Endometrium (tissue), 2 donors: Measurements from ENCODE around the gene NUDT8.
"Not testable (repeated sequence)": the region's sequence is repeated elsewhere in the genome, so short reads cannot be mapped to it uniquely, and the experiment has no call there.

Experiments used
- FAIRE-seq: peaks from 2 replicates; lab custom pipeline; 2012; peaks lifted over from hg19 to GRCh38; lab: Jason Lieb, UNC
- donor health status: control.
- donor health status: control.

Gene NUDT8

DNA sequence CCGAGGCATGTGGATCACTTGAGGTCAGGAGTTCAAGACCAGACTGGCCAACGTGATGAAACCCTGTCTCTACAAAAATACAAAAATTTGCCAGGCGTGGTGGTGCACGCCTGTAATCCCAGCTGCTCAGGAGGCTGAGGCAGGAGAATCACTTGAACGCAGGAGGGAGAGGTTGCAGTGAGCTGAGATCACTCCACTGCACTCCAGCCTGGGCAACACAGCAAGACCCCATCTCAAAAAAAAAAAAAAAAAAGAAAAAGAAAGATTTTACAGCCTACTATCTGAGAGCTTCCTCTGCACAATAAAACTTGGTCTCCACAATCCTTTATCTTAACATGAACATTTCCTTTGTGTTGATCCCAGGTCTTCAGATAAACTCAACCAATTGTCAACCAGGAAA lies 31.0 kb upstream of the NUDT8 start:
- FAIRE-seq = not testable (repeated sequence)

DNA sequence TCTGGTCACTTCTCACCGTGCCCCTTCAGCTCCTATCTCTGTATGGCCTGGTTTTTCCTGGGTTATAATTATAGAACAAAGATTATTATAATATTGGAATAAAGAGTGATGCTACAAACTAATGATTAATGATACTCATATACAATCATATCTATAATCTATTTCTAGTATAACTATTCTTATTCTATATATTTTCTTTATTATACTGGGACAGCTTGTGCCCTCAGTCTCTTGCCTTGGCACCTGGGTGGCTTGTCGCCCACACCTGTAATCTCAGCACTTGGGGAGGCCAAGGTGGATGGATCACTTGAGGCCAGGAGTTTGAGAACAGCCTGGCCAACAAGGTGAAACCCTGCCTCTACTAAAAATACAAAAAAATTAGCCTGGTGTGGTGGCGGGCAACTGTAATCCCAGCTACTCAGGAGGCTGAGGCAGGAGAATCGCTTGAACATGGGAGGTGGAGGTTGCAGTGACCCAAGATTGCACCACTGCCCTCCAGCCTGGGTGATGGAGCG lies 30.0 kb upstream of the NUDT8 start:
- not testable (repeated sequence) for FAIRE-seq

DNA sequence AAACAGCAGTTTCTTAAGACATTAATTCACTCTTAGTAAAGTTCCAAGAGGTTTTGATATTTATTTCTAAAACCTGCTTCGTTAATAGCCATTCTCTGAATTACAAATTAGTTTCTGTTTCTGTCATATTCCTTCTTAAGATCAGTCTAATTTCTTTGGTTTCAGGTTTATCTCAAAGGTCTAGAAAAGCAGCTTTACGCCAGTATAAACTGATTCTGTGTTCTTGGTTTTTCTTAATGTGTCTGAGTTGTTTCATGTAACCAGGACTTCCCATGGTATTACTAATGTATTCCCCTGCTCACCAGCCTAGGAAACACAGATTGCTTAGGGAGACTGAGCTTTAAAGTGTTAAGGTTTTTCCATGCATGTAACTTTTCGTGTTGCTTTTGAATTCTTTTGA lies 27.6 kb upstream of the NUDT8 start:
- no peak for FAIRE-seq

DNA sequence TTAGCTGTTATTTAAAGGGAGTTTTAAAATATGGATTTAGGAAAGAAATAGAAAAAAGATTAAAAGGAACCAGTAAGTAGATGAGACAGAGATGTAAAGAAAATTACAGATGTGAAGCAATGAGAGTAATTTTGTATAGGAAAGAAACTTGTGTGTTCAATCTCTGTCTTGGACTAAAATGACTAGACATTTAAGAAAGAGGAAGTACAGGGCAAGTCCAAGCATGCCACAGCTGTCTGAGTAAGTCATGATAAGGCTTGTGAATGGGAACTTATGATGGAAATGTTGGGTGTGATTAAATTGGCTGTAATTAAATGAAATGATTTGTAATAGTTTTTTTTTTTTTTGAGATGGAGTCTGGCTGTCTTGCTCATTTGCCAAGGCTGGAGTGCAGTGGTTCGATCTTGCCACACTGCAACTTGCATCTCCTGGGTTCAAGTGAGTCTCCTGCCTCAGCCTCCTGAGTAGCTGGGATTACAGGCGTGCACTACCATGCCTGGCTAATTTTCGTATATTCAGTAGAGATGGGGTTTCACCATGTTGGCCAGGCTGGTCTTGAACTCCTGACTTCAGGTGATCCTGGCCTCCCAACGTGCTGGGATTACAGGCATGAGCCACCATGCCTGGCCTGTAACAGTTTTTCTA lies 26.7 kb upstream of the NUDT8 start:
- FAIRE-seq = no peak

DNA sequence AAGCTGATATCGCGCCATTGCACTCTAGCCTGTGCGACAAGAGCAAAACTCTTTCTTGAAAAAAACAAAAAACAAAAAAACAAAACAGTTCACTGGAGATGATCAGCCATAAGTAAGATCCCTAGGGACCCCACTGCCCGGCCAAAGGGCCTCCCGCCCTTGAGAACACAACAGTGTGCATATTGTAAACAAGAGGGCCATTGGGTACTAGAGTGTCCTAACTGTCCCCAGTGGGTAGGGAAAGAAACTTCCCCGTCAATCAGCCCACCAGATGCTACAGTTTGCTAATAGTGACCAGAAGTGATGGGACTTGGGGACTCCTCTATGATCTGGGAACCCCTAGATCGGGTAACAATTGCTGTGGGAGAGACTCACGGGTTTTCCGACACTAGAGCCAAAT lies 24.5 kb upstream of the NUDT8 start:
- FAIRE-seq = no peak

DNA sequence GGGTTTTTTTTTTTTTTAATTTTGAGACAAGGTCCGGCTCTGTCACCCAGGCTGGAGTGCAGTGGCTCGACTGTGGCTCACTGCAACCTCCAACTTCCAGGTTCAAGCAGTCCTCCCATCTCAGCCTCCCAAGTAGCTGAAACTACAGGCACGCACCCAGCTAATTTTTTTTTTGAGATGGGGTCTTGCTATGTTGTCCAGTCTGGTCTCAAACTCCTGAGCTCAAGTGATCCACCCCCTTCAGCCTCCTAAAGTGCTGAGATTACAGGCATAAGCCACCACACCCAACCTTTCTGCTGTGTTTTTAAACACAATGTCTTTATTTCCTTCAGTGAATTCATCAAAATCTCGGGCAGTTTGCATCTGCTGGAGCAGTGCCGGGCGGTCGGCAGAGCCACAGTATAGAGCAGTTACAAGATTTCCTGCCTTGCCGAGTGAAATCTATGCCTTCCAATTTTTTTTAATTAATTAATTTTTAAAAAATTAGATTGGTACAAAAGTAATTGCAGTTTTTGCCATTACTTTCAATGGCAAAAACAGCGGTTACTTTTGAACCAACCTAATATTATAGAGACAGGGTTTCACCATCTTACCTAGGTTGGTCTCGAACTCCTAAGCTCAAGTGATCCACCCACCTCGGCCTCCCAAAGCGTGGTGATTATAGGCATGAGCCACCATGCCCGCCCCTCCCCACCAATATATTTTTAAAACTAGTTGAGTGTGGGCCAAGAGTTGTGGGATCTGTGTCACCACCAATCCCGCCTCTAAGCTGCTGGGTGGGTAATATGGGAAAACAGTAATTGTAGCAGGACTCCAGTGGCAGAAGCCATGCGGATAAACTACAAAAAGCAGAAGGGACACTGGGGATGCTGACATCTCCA lies 23.5 kb upstream of the NUDT8 start:
- FAIRE-seq = no peak

DNA sequence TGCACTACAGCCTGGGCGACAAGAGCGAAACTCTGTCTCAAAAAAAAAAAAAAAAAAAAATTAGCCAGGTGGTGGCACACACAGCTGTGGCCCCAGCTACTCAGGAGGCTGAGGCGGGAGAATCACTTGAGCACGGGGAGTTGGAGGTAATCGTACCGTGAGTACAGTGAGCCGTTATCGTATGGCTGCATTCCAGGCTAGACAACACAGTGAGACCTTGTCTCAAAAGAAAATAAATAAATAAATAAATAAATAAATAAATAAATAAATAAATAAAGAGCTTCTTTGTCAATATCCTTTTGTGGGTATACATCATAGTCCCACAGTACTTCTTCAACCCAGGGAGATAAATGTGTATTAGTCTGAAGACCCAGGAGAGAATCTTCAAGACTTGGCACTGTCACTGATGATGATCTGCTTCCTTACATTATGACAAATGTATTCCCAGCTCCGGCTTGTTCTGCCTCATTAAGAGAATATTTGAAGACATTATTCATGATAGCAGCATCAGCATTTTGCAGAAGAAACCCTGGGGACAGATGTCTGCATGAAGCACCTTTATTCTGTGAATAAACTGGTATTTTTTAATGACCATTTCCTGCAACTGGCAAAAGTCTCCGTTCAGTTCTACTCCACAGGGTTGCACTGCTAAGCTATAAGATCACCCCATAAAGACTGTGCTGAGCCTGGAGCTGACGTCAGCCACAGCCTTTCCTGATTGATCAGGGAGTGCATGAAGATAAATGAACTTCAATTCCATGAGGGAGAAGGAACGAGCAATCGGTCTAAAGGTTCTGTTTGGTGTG lies 22.4 kb upstream of the NUDT8 start:
- FAIRE-seq = no peak

DNA sequence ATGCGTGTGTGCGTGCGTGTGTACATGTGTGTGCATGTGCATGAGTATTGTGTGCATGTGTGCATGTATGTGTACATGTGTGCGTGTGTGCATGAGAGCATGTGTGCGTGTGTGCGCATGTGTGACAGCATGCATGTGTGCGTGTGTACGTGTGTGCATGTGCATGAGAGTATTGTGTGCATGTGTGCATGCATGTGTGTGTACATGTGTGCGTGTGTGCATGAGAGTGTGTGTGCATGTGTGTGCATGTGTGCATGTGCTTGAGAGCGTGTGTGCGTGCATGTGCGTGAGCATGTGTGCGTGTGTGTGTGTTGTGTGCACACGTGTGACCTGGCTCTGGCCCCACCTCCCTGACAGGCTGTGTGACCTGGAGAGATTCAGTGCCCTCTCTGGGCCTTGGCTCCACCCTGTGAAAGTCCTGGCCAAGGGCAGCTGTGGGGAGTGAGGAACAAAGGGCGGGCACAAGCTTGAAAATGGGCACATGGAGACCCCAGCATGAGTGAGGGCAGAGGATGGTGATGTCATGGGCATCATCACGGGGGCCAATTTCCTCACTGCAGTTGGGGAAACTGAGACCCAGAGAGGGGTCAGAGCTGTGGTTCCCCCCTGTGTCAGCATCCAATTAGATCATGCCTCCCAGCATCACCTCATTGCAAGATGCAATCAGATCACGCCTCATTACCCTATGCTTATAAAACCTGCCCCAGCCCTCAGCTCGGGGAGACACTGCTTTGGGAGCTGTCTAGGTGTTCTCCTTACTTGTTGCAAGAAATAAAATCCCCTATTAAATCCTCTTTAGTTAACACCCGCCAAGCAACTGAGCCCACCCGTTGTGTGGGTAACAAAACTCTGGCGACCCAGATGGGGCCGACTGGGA lies 20.1 kb upstream of the NUDT8 start:
- FAIRE-seq = no peak

DNA sequence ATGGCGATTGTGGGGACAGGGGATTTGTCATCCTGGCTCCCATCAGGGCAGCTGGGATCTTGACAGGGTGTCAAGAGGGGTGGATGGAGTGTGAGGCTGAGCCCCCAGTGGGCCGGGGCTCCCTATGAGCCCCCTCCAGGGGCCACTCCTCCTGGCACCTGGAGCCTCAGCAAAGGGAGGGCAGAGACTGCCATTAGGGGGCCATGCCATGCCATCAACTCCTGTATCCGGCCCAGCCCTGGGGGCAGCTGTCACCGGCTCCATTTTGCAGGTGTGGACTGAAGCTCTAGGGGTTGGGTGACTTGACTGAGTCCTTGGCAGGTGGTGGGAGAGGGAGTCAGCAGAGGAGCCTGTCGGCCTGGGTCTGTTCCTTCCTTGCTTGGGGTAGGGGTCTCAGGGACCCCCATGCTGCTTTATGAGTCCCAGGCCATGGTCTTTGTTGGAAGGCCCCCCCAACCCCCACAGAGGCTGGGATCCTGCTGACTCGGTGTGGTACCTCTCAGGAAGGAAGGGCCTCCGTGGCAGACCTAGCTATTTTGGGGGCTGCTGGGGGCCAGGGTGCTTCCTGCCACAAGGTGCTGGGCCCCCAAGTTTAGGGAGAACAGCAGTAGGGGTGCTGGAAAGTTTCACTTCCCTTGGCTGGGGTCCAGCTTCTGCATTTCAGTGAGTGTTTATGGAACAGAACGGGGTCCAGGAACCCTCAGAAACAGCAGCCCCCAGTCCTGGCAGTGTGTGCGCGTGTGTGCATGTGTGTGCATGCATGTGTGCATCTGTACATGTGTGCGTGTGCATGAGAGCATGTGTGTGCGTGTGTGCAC lies 19.3 kb upstream of the NUDT8 start:
- no peak for FAIRE-seq

DNA sequence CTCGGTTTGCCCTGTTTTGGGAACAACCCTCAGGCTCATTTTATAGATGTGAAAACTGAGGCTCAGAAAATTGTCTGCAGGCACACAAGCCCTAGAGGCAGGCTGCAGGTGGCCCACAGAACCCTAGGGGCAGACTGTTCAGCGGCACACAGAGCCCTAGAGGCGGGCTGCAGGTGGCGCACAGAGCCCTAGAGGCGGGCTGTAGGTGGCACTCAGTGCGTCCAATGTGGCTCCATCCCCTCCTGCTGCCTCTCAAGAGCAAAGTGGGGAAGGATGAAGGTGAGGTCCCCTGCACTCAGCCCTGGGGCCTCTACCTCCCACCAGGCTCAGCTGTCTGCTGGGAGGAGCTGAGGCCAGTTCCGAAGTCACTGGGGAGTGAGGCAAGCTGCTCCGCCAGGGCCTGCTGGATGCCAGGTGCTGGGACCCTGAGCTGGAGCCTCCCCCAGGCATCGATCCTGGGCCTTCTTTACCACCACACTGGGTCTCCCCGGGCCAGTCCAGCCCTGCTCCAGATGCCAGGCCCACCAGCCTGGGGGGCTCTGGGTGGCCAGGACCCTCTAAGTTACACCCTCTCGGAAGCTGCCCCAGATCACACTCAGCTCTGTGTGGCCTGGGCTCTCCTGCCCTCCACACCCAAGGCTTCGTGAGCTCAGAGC lies 18.5 kb upstream of the NUDT8 start:
- no peak for FAIRE-seq

DNA sequence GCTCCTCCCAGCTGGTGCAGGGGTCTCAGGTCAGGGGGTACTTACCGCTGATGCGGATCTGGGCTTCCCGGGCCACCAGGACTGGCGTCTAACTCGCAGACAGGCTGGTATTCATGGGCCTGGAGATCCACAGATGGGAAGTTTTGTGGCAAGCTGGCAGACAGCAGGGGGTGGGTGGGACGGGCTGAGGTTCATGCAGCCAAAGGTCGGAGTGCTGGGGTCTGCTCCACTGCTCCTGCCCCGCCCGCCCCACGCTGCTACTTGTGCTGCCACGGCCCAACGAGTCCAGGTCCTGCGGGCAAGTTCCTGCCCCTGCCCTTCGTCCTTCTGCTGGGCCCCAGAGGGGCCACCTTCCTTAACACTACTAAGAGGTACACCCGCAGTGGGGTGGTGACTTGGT lies 17.7 kb upstream of the NUDT8 start:
- no peak for FAIRE-seq

DNA sequence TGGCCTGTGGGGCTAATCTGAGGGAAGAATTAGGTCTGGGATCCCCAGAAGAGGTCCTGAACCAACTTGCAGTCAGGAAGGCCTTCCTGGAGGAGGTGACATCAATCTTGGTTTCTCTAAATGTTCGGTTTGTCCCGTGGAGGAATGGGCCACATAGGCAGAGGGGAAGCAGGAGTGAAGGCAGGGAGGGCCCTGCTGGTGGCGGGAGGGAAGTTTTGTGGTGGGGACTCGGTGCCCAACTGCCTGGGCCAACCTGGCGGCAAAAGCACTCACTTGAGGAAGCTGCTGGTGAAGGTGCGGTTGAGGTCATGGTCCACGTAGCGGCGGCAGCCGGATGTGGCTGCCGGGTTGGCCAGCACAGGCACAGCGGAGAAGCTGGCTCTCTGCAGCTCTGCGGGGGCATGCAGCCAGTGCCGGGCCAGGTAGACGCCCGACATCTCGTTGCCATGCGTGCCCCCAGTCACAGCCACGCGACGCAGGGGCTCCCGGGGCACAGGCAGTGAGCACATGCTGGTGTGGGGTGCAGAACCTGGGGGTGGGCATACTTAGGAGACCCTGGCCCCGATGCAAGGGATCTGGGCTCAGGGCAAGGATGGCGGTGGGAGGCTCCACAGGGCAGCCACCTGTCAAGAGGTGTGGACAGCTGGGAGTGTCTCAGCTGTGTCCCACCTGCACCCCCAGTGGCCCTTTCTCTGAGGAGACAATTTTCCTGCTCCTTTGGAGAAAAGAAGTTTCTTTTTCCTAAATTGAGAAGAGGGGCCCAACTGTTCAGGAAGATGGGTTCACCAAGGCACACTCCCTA lies 17.0 kb upstream of the NUDT8 start:
- no peak for FAIRE-seq

DNA sequence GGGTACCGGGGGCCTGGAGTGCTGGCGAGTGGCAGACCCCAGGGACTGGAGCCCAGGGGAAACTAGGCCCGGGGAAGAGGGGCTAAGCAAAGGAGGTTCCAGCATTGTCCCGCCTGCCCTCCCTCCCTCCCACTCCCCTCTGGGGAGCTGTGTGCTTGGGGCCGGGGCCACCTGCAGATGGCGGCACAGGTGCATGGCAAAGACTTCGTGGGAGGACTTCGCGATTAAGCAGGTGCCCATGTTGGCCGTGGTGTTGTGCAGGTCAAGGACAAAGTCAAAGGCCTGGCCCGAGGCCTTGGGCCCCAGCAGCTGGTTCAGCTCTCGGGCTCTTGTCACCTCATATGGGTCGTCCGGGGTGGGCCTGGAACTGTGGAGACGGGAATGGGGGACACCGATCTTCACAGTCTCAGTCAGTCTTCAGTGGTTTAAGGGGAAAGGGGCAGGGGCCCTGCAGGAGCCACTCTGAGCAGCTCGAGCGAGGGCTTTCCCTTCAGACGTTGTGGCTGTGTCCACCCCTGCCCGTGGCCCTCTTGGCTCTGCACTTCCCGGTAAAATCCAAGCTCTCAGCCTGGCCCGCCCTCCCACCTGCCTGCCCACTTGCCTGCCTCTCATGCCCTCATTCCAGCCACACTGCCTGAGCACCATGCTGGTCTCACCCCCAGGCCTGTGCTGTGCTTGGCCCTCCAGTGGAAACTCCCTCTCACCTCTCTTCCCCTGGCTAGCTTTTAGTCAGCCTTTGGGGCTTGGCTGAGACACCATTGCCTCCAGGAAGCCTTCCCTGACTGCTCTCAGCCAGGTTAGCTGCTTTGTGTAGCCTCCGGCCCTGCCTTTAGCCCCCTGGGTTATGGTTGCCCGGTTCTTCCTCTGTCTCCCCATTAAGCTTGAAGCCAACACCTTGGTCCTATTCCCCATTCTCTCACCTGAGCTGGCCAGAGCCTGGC lies 16.1 kb upstream of the NUDT8 start:
- FAIRE-seq = no peak

DNA sequence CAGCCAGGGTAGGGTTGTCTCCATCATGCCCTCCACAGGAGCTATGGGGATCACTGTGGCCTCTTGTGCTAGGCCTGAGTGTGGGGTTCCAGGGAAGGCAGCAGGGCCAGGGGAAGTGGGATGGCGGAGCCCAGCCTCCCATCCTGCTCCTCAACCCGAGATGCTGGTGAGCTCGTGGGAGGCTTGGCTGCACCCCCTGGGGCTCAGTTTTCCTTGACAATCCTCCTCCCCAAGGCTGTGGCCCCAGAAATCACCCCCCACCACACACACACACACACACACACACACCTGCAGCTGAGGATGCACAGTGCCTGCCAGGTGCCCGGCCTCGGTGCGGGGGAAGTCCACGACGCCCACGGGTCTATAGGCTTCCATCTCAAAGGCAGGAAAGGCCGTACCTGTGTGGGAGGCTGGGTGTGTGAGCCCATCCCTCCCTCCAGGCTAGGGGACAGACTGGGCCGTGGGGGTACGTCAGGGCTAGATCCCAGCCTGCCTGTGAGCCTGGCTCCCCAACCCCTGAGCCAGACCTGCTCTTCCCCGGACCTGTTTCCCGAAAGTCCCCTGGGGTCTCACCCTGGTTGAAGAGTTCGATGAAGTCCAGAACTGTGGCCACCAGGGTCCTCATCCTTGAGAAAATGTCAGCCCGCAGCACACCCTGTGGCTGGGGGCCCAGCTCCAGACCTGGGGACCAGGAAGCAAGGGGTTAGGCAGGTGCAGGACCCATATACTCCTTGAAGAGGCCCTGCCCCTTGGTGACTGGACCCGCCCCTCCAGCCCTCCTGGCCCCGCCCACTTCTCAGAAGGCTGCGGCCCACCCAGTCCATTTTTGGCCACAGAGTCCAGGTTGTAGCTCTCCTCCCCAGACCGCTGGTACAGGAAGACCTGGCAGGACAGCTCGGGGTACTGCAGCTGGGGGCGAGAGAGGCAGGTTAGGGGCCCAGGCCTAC lies 15.0 kb upstream of the NUDT8 start:
- no peak for FAIRE-seq

DNA sequence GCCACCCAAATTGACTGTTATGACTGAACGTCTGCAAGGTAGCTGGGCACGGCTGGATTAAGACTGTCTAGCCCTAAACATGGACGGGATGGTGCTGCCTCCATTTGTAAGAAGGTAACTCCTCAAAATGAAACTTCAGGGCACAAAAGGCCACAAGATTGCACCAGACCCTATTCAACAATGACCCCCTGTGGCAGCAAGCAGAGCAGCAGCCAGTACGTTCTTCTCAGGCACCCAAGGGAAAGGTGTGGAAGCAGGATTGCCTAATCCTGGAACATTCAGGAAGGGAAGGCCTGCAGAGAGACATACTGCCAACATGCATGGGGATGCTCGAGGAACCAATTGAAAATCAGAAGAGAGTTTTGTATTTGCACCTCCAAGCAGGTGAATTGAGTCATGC lies 14.3 kb upstream of the NUDT8 start:
- FAIRE-seq = no peak

DNA sequence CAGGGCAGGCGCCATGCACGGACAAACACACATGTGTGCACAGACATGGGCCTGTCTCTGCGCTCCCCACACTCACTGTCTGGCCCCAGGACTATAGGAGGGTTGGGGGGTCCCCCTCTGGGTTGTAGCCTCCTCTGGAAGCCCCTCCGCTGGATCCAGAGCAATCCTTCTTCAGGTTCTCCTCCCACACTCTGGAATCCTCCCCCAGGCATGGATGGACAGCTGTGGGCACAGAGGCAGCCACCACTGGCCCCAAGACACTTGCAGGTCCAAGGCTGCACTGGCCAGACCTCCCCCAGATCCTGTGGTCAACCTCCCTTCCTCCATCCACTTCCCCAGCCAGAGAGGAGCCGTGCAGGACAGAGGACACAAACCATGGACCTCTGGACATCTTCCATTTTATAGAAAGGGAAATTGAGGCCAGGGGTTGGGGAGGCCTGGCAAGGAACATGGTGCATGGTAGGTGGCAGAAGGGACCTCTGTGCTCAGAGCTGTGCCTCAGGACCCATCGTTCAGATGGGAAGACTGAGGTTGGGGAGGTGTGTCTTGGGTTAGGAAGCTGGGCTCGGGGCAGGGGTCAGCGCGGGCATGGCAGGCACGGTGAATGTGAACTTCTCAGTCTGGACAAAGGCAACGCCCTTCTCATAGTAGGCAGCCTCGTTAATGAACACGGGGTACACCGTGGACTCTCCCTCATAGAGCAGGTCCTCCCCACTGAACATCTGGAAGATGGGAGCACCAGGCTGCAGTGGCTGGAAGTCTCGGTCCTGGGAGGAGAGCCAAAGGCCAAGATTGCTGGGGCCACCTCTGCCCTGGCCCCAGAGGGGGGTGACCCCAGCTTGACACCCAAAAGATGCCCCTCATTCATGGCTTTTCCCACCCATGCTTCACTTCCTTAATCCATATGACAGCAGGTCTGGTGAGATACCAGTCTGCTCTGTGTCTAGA lies 12.7 kb upstream of the NUDT8 start:
- no peak for FAIRE-seq
